GM12801 (cell line): ENCODE data around the gene PDLIM4.

Experiments used
- CTCF ChIP-seq: IDR thresholded peaks from one replicate; pipeline ENCODE4 v1.5.1; 2011; ENCODE audit warnings: control low read depth; ENCODE audit not compliant: insufficient read length; ENCODE audit errors: extremely low read depth

Gene PDLIM4, protein sequence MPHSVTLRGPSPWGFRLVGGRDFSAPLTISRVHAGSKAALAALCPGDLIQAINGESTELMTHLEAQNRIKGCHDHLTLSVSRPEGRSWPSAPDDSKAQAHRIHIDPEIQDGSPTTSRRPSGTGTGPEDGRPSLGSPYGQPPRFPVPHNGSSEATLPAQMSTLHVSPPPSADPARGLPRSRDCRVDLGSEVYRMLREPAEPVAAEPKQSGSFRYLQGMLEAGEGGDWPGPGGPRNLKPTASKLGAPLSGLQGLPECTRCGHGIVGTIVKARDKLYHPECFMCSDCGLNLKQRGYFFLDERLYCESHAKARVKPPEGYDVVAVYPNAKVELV

GRCh38 chr5:132257131-132258101 is at the start of gene PDLIM4:
Gene PDLIM4 (plus strand): TSS chr5:132257696. CDS start chr5:132257735, 39 bp downstream.
- no peak for TF ChIP-seq CTCF

GRCh38 chr5:132207778-132208177 is 49.7 kb upstream of the PDLIM4 start:
- no peak for TF ChIP-seq CTCF

GRCh38 chr5:132209131-132209530 is 48.4 kb upstream of the PDLIM4 start:
- TF ChIP-seq CTCF = no peak

DNA sequence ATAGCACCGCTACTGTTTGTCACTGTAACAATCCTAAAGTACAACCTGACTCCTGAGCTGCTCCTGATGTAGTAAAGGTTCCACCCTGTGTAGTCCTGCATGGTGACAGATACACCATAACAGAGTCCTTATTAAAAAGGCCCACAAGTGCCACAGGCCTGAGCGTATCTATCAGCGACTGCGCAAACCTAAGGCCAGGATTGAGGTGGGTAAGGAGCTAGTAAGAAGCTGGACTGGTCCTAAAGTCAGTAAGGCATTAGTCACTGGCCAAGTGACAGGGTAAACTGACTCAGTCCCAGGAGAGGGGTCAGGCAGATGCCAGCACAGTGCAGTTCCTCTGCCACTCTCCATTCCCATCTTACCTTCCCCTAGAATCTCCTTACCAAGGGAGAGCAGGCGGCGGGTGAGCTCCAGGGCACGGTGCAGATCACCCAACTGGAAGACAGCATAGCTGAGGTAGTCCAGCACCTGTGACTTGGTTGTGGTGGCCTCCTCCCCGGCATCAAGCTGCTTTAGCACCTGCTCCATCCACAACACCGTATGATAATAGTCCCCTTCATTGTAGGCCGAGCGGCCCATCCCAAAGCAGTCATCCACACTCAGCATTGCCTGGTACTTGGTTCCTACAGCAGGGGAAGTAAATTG is 47.5 kb upstream of the PDLIM4 start:
- no peak for TF ChIP-seq CTCF

GRCh38 chr5:132210944-132211343 is 46.6 kb upstream of the PDLIM4 start:
- TF ChIP-seq CTCF = no peak

DNA sequence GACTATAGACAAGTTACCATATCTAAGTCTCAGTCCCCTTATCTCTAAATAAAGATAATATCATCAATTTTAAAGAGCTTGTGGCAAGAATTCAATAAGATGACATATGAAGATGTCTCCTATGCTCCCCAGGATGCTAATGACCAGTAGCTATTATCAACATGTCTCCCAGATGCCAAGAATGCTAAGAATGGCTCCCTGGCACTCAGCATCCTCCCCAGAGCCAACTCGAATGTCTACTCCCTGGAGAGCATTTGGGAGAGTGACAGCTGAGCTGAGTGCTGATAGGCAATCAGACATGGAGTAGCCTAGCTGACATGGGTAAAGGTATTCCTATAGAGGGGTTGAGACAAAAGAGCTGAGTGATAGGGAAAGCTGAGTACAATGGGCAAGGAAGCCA is 45.7 kb upstream of the PDLIM4 start:
- TF ChIP-seq CTCF = no peak

DNA sequence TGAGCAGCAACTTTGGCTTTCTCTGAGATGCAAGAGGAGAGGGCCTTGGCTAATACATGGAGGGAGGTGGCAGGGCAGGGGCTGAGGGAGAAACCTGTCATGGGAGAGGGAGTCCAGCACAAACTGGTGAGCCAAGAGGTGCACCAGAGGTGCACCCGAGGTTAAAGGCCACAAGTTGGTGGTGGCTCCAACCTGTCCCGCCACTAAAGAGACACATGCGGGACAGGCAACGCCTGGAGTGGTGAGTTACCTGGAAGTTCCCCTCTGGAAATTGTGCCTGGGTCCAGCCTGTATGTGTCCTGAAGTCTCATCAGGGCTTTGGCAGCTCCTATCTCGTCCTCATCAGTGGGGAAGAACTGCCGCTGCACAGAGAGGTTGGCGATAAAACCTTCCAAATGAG is 43.8 kb upstream of the PDLIM4 start:
- no peak for TF ChIP-seq CTCF
